Cardiac muscle cell (in vitro differentiated cells and primary cell): ENCODE measurements around the gene TMEM214. TPM values are rescaled to one million over a fixed set of nuclear protein-coding genes. Genes with fewer than 3 reads are reported as not detected.
"Not testable (repeated sequence)": the region's sequence is repeated elsewhere in the genome, so short reads cannot be mapped to it uniquely, and the experiment has no call there.

Source experiments
- DNase-seq, 2 donors: peaks; one replicate each; pipeline versions ENCODE4 v3.0.0 to v3.0.0-alpha.2; 2010 to 2017; ENCODE audit warnings: low read depth in 1 of 2, low spot score in 1 of 2
- H3K27ac ChIP-seq: fragments of 200-600 bp; sonication (generic); 2 replicates; pipeline ENCODE4 v1.5.1; 2016
- H3K27me3 ChIP-seq: fragments of 200-600 bp; sonication (generic); 2 replicates; pipeline ENCODE4 v1.6.0; 2016; ENCODE audit warnings: control low read depth
- H3K36me3 ChIP-seq: fragments of 200-600 bp; sonication (generic); 2 replicates; pipeline ENCODE4 v1.5.1; 2016; ENCODE audit warnings: control low read depth
- H3K4me1 ChIP-seq: fragments of 200-600 bp; sonication (generic); 2 replicates; pipeline ENCODE4 v1.8.1; 2017; ENCODE audit warnings: low read depth, mild to moderate bottlenecking, mixed run types
- H3K4me3 ChIP-seq: fragments of 200-600 bp; sonication (generic); 2 replicates; pipeline ENCODE4 v1.5.1; 2016; ENCODE audit warnings: mild to moderate bottlenecking
- H3K9me3 ChIP-seq: fragments of 200-600 bp; sonication (generic); 2 replicates; pipeline ENCODE4 v1.5.1; 2017; ENCODE audit warnings: low read depth, mild to moderate bottlenecking, control low read depth
- polyA plus RNA-seq: library from polyadenylated mRNA; unstranded; fragments of >200 nt; fragmentation: Nextera tagmentation; extraction: Ambion mirVana; gene quantifications from 2 replicates; pipeline ENCODE4 v1.2.1, GENCODE V29; 2016
- total RNA-seq: library from RNA; depleted of rRNA; stranded (reverse); fragments of >200 nt; gene quantifications from 2 replicates; pipeline ENCODE4 v1.2.3, GENCODE V29; 2016
- TF ChIP-seq, protein P1 (sequence below): IDR thresholded peaks from 2 replicates; pipeline ENCODE4 v1.5.1; 2012; ENCODE audit warnings: low read depth, mild to moderate bottlenecking, low read length

Gene TMEM214
- total and polyA plus RNA-seq, 2 experiments from 2014 or later = 38.9 to 66.3 TPM

DNA sequence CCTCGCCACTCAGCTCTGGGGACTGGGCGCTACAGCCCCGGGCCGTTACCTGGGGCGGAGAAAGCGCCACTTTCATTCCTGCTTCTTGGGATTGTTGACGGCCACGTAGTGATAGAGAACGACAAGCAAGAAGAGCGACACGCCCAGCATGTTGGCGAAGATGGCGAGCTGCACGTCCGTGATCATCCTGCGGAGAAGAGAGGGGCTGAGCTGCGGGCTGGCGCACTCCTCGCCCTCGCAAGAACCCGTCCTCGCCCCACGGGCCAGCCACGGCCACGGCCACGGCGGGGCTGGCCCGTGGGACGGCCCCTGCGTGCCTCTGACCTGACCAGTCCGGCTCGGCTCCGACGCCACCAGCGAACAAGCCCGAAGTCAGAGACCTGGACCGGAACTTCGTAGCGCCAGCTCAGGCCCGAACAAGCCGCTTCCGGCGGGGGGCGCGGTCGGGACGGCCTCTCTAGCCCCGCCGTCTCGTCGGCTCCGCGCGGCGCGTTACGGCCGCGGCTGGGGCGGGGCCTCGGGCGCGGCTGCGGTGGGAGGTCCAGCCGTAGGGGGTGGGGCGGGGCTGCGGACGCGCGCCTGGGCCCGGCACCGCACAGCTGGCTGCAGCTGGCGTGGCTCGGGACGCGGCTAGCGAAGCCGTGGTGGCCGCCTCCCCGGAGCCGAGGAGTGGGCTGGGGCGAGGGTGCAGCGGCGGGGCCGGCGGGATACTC lies 38.7 kb downstream of the TMEM214 start, which contains the start of gene OST4:
Gene OST4, minus strand, starts transcription at position 378 of the 713 bp plus-strand sequence.
- peaks cover 24% of the 10 kb centered on the region for H3K4me1 ChIP-seq
- peaks cover 17% of the 10 kb centered on the region for H3K36me3 ChIP-seq
- peak within 1 kb of the TSS; percentile 84 for H3K4me3 ChIP-seq
- peak; percentile 97 for DNase-seq
- no peaks in the 10 kb centered on the region for H3K27me3 ChIP-seq
- H3K9me3 ChIP-seq = no peaks in the 10 kb centered on the region
- peak within 1 kb of the TSS; percentile 100 for H3K27ac ChIP-seq
- TF ChIP-seq, protein P1, sequence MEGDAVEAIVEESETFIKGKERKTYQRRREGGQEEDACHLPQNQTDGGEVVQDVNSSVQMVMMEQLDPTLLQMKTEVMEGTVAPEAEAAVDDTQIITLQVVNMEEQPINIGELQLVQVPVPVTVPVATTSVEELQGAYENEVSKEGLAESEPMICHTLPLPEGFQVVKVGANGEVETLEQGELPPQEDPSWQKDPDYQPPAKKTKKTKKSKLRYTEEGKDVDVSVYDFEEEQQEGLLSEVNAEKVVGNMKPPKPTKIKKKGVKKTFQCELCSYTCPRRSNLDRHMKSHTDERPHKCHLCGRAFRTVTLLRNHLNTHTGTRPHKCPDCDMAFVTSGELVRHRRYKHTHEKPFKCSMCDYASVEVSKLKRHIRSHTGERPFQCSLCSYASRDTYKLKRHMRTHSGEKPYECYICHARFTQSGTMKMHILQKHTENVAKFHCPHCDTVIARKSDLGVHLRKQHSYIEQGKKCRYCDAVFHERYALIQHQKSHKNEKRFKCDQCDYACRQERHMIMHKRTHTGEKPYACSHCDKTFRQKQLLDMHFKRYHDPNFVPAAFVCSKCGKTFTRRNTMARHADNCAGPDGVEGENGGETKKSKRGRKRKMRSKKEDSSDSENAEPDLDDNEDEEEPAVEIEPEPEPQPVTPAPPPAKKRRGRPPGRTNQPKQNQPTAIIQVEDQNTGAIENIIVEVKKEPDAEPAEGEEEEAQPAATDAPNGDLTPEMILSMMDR = no peak

DNA sequence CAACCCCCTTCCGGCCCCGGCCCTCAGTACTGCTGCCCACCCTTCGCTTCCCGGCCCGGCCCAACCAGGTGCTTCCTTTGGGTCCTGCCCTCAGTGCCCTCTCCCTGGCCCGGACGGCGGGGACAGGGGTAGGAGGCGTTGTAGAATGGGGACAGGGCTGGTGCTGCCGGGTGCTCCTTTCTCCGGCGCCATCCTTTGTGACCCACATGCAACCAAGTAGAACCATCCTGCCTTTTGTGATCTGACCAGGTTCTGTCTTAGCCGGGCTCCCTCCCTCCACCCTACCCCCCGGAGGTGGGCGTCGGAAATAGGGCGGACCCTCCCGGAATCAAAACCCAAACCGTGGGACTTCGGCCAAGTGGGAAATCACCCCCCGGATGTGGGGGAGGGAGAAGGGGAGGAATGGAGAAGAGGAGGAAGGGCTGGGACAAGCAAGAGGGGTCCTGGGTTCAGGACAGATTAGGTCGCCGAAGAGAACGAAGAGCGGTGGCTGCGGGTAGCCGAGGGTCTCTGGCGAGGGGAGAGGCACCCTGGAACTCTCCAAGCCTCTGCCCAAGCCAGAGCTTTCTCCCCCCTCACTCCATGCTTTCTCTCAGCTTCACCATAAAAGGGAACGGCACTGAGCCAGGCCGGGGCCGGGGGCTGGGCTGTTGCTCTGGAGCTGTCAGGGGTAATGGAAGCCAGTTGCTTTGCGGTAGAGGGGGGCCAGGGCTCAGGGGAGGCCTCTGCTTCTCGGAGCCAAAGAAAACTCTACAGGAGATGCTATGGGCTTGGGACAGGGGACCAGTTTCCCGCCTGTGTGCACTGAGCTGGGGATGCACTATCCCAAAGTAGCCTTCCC lies 39.4 kb downstream of the TMEM214 start:
- Histone ChIP-seq H3K4me3 (peak overlapping the region; percentile 84), H3K27me3 (no peaks in the 10 kb centered on the region), H3K36me3 (peaks cover 17% of the 10 kb centered on the region), H3K9me3 (no peaks in the 10 kb centered on the region), H3K27ac (peak overlapping the region; percentile 100), H3K4me1 (peaks cover 24% of the 10 kb centered on the region)
- peak; percentile 95 to 97 for DNase-seq
- TF ChIP-seq, protein P1 = no peak

DNA sequence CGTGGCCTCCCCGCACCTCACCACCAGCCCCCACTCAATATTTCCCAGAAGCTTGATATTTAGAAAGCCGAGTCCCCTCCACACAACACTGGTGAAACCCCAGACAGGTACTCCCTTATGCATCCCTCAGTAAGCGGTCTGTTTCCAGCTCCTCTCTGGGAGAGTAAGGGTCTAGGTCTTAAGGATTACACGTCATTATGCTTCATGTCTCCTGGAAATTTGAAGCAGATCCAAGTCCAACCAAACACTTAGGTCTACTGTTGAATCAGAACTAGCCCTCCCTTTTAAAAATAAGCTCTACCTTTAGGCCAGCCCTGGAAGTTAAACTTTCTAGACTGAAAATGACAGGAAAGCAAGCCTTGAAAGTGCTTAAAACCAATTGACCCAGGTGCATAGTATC lies 40.2 kb downstream of the TMEM214 start:
- TF ChIP-seq, protein P1 = no peak
- peak in 1 of 2 donors; percentile 70 for DNase-seq
- Histone ChIP-seq H3K27ac (peak overlapping the region; percentile 100), H3K4me1 (peaks cover 24% of the 10 kb centered on the region), H3K36me3 (peaks cover 10% of the 10 kb centered on the region), H3K9me3 (no peaks in the 10 kb centered on the region), H3K27me3 (no peaks in the 10 kb centered on the region), H3K4me3 (no peak overlapping the region)

DNA sequence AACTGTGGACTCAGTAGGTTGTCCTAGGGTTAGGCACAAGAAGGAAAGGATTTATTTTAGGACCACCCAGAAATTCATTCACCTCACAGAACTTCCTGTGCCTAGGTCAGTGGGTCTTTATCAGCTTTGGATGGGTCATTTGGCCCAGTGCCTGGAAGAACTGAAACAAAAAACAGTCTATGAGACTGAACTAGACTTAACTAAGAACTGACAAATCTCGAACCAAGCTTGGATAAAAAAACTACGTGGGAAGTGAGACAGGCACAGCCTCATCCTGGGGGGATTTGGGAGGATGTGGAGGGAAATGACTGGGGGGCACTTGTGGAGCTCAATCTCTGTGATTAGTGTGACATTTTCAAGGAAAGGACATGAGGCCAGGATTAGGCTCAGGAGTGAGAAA lies 41.0 kb downstream of the TMEM214 start:
- H3K4me3 ChIP-seq = no peak overlapping the region
- peak in 1 of 2 donors; percentile 51 for DNase-seq
- TF ChIP-seq, protein P1 = no peak
- H3K27ac ChIP-seq = peak overlapping the region; percentile 100
- peaks cover 30% of the 10 kb centered on the region for H3K4me1 ChIP-seq
- H3K9me3 ChIP-seq = no peaks in the 10 kb centered on the region
- H3K27me3 ChIP-seq = no peaks in the 10 kb centered on the region
- peaks cover 7% of the 10 kb centered on the region for H3K36me3 ChIP-seq

DNA sequence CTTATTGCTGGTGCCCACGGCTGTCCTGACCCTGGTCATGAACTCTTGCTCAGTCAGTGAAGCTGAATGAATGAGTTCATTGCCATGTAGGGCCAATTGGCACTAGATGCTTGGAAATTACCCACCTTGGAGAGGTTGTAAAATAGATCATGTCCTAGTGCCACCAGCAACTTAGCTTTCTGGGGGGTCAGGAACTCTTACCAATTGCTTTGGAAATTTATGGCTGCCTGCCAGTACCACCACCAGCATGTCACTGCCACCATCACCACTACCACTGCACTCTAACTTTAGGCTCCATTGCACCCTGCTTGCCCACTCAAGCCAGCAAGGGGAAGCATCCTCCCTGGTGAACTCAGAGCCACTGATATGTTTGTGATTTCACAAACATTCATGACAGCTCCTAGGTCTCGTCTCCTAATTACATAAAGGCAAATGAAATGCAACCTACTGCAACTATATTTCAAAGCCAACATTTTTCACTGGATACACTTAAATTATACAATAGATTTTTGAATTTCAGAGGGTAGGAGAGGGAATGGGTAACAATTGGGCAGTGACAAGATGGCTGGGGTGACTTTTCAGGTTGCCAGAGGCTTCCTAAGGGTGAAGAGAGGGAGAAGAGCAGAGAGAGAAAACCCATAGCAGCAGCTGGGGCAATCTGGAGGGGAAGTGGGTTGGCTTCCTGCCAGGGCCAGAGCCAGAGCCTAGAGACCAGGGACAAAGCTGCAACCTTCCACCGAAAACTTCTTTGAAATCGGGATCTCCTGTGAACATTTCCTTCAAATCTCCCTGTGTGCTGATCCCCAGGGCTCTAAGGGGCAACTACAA lies 42.2 kb downstream of the TMEM214 start:
- peak overlapping the region; percentile 100 for H3K27ac ChIP-seq
- no peaks in the 10 kb centered on the region for H3K27me3 ChIP-seq
- TF ChIP-seq, protein P1 = no peak
- H3K36me3 ChIP-seq = no peaks in the 10 kb centered on the region
- H3K9me3 ChIP-seq = no peaks in the 10 kb centered on the region
- DNase-seq = peak; percentile 47 to 84
- H3K4me3 ChIP-seq = no peak overlapping the region
- H3K4me1 ChIP-seq = peaks cover 33% of the 10 kb centered on the region

DNA sequence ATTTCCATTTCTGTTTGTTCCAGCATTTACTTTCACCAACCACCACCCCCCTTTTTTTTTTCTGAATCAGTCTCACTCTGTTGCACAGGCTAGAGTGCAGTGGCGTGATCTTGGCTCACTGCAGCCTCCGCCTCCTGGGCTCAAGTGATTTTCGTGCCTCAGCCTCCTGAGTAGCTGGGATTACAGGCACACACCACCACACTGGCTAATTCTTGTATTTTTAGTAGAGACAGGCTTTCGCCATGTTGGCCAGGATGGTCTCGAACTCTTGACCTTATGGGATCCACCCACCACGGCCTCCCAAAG lies 42.8 kb downstream of the TMEM214 start:
- H3K9me3 ChIP-seq, H3K27me3 ChIP-seq, DNase-seq, H3K4me3 ChIP-seq, H3K36me3 ChIP-seq: not testable (repeated sequence)
- peaks cover 28% of the 10 kb centered on the region for H3K4me1 ChIP-seq
- peak overlapping the region; percentile 7 for H3K27ac ChIP-seq
